HG03378 (cell line): ENCODE results near the gene QTRT2.

ENCODE experiments used
- ATAC-seq: cut with Tn5 transposase; IDR thresholded peaks from one replicate; pipeline ENCODE4 v1.9.1; 2021; ENCODE audit warnings: mild to moderate bottlenecking, moderate library complexity; ENCODE audit not compliant: unreplicated experiment

The QTRT2 gene

GRCh38 chr3:114119776-114120175 is 63.2 kb downstream of the QTRT2 start:
- no peak for ATAC-seq

GRCh38 chr3:114120211-114120610 is 63.7 kb downstream of the QTRT2 start:
- ATAC-seq, result no peak

- ATAC-seq, result no peak
These were observed 65.6 kb downstream of the QTRT2 start for GRCh38 chr3:114122027-114122709.

GRCh38 chr3:114126461-114126860 is 69.9 kb downstream of the QTRT2 start:
- ATAC-seq, result no peak

GRCh38 chr3:114127517-114127916 is 71.0 kb downstream of the QTRT2 start:
- no peak for ATAC-seq

GRCh38 chr3:114128231-114128630 is 71.7 kb downstream of the QTRT2 start:
- ATAC-seq, result no peak

GRCh38 chr3:114128826-114129225 is 72.3 kb downstream of the QTRT2 start:
- ATAC-seq, result no peak

- no peak for ATAC-seq
These were observed 76.0 kb downstream of the QTRT2 start for GRCh38 chr3:114132500-114132899.

GRCh38 chr3:114133947-114134346 is 77.4 kb downstream of the QTRT2 start:
- ATAC-seq, result no peak
